SK-N-SH treated with all-trans-retinoic acid at 6 μM for 48 hours (cell line): ENCODE results near the gene COBLL1.

Experiments
- ATAC-seq: fragments of 200-7000 bp; cut with Tn5 transposase; 3 replicates; pipeline ENCODE4 v1.9.1; 2020; ENCODE audit warnings: mild to moderate bottlenecking, moderate library complexity
- ARNTL ChIP-seq: fragments of 450-650 bp; formaldehyde crosslinking; IDR thresholded peaks from 2 replicates; pipeline ENCODE4 v1.5.0; 2020; ENCODE audit warnings: low read depth, mild to moderate bottlenecking, moderate library complexity, borderline replicate concordance
- BACH2 ChIP-seq: fragments of 250-450 bp; sonication (Bioruptor Pico); IDR thresholded peaks from 2 replicates; pipeline ENCODE4 v1.9.0; 2021; ENCODE audit warnings: mild to moderate bottlenecking, borderline replicate concordance
- CSDC2 ChIP-seq: fragments of 250-450 bp; sonication (Bioruptor Pico); IDR thresholded peaks from 2 replicates; pipeline ENCODE4 v1.5.0; 2020; ENCODE audit warnings: mild to moderate bottlenecking, moderate library complexity
- ESRRG ChIP-seq: fragments of 250-450 bp; sonication (Bioruptor Pico); IDR thresholded peaks from 2 replicates; pipeline ENCODE4 v1.6.1; 2021; ENCODE audit warnings: mild to moderate bottlenecking
- GLIS3 ChIP-seq: fragments of 250-450 bp; sonication (Bioruptor Pico); IDR thresholded peaks from 2 replicates; pipeline ENCODE4 v1.5.0; 2020; ENCODE audit warnings: mild to moderate bottlenecking, moderate library complexity
- ISL1 ChIP-seq: fragments of 250-450 bp; sonication (Bioruptor Pico); IDR thresholded peaks from 2 replicates; pipeline ENCODE4 v2.1.2; 2022; ENCODE audit warnings: mild to moderate bottlenecking, moderate library complexity
- OSR1 ChIP-seq: fragments of 250-450 bp; sonication (Bioruptor Pico); IDR thresholded peaks from 2 replicates; pipeline ENCODE4 v1.8.0; 2022; ENCODE audit warnings: moderate library complexity, mild to moderate bottlenecking, inconsistent platforms
- PATZ1 ChIP-seq: fragments of 250-450 bp; sonication (Bioruptor Pico); IDR thresholded peaks from 2 replicates; pipeline ENCODE4 v1.8.0; 2020; ENCODE audit warnings: mild to moderate bottlenecking, moderate library complexity, borderline replicate concordance
- POU6F1 ChIP-seq: fragments of 250-450 bp; sonication (Bioruptor Pico); IDR thresholded peaks from 2 replicates; pipeline ENCODE4 v1.8.0; 2021; ENCODE audit warnings: low read depth, mild to moderate bottlenecking, moderate library complexity, borderline replicate concordance
- PPARA ChIP-seq: fragments of 250-450 bp; sonication (Bioruptor Pico); IDR thresholded peaks from 2 replicates; pipeline ENCODE4 v1.5.0; 2020; ENCODE audit warnings: mild to moderate bottlenecking, borderline replicate concordance
- SNAI2 ChIP-seq: fragments of 250-450 bp; sonication (Bioruptor Pico); IDR thresholded peaks from 2 replicates; pipeline ENCODE4 v1.5.0; 2020; ENCODE audit warnings: mild to moderate bottlenecking, moderate library complexity
- TCF4 ChIP-seq: fragments of 250-450 bp; sonication (Bioruptor Pico); IDR thresholded peaks from 2 replicates; pipeline ENCODE4 v1.8.0; 2021; ENCODE audit warnings: mild to moderate bottlenecking, moderate library complexity, borderline replicate concordance
- ZC3H10 ChIP-seq: fragments of 250-450 bp; sonication (Bioruptor Pico); IDR thresholded peaks from 2 replicates; pipeline ENCODE4 v1.5.1; 2021; ENCODE audit warnings: mild to moderate bottlenecking, moderate library complexity
- ZFP30 ChIP-seq: fragments of 450-650 bp; formaldehyde crosslinking; IDR thresholded peaks from 2 replicates; pipeline ENCODE4 v1.5.0; 2022; ENCODE audit warnings: mild to moderate bottlenecking, moderate library complexity
- ZNF565 ChIP-seq: fragments of 450-650 bp; formaldehyde crosslinking; conservative IDR thresholded peaks from 2 replicates; pipeline ENCODE4 v1.5.0; 2020; ENCODE audit warnings: low read depth, mild to moderate bottlenecking, moderate library complexity
- ZNF70 ChIP-seq: fragments of 450-650 bp; formaldehyde crosslinking; IDR thresholded peaks from 2 replicates; pipeline ENCODE4 v1.5.0; 2020; ENCODE audit warnings: mild to moderate bottlenecking, moderate library complexity
- ZNF8 ChIP-seq: fragments of 450-650 bp; formaldehyde crosslinking; IDR thresholded peaks from 2 replicates; pipeline ENCODE4 v1.5.0; 2020; ENCODE audit warnings: mild to moderate bottlenecking, moderate library complexity
- TF ChIP-seq, protein P1 (sequence below): fragments of 250-450 bp; sonication (Bioruptor Pico); IDR thresholded peaks from 2 replicates; pipeline ENCODE4 v1.5.1; 2021; ENCODE audit warnings: mild to moderate bottlenecking, moderate library complexity
- TF ChIP-seq, protein P2 (sequence below): fragments of 250-450 bp; sonication (Bioruptor Pico); IDR thresholded peaks from 2 replicates; pipeline ENCODE4 v1.5.1; 2020; ENCODE audit warnings: low read depth, mild to moderate bottlenecking, moderate library complexity

COBLL1 gene

DNA sequence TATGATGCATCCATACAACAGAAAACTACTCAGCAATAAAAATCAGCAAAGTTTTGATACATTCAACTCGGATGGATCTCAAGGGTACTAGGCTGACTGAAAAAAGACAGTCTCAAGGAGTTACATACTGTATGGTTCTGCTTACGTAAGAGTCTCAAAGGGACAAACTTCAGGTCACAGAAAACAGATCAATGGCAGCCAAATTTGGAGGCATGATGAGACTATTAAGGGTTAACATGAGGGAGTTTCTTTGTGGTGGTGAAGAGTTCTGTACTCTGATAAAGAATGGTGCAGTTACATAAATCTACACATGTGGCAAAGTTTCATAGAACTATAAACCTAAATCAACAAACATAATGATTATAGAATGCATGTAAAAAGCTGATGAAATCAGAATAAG lies 81.4 kb downstream of the COBLL1 start:
- TF ChIP-seq ESRRG (CRISPR knock-in tag): no peak
- TF ChIP-seq, protein P1, sequence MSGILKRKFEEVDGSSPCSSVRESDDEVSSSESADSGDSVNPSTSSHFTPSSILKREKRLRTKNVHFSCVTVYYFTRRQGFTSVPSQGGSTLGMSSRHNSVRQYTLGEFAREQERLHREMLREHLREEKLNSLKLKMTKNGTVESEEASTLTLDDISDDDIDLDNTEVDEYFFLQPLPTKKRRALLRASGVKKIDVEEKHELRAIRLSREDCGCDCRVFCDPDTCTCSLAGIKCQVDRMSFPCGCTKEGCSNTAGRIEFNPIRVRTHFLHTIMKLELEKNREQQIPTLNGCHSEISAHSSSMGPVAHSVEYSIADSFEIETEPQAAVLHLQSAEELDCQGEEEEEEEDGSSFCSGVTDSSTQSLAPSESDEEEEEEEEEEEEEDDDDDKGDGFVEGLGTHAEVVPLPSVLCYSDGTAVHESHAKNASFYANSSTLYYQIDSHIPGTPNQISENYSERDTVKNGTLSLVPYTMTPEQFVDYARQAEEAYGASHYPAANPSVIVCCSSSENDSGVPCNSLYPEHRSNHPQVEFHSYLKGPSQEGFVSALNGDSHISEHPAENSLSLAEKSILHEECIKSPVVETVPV (CRISPR knock-in tag): no peak
- no peak for TF ChIP-seq PPARA (CRISPR knock-in tag)
- TF ChIP-seq SNAI2: no peak
- TF ChIP-seq ZNF565 (CRISPR knock-in tag): no peak
- no peak for TF ChIP-seq PATZ1
- no peak for TF ChIP-seq POU6F1
- TF ChIP-seq TCF4: no peak
- no peak for TF ChIP-seq GLIS3 (CRISPR knock-in tag)
- no peak for TF ChIP-seq ZFP30 (CRISPR knock-in tag)
- TF ChIP-seq ZNF8 (CRISPR knock-in tag): no peak
- no peak for TF ChIP-seq OSR1 (CRISPR knock-in tag)
- TF ChIP-seq BACH2 (CRISPR knock-in tag): no peak

DNA sequence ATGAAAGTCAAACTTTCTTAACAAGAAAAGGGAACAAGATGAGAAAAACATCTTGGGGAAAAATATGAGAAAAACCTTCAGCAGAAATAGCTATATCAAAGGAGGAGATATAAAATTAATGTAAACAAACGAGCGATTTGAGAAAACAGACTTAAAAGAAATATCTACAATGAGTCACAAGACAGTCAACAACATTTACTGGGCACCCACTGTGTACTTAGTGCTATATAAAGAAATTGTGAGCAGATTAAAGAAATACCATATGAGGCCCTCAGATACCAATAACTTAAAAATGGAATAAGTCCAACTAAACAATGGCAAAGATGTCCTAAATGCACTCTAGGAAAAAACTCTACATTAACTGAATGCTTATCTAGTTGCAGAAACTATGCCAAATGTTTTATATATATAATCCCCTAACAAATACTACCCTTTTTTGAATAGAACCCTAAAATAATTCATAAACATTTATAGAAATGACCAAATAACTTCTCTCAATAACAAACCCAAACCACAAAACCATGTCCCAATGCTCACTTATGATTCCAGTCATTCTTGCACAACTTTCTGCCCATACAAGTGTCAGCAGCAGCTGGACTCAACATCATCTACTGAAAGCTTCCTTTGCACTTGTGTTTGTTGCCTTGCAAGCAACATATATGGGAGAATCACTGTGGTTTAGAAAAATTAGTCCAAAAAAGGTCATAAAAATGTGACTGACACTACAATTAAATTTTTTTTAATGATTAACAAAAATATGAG lies 83.5 kb downstream of the COBLL1 start:
- no peak for TF ChIP-seq PPARA (CRISPR knock-in tag)
- no peak for ATAC-seq

More for the DNA sequence above, 81.4 kb downstream of the COBLL1 start:
- no peak for ATAC-seq

- no peak for TF ChIP-seq BACH2 (CRISPR knock-in tag)
- no peak for TF ChIP-seq ZC3H10
- TF ChIP-seq ZFP30 (CRISPR knock-in tag): no peak
- no peak for TF ChIP-seq TCF4
- no peak for TF ChIP-seq ARNTL (CRISPR knock-in tag)
- ATAC-seq: no peak
Measured at GRCh38 chr2:164756773-164757172, 84.8 kb downstream of the COBLL1 start.

- TF ChIP-seq ZC3H10: no peak
- ATAC-seq: no peak
Measured at GRCh38 chr2:164755952-164756351, 85.7 kb downstream of the COBLL1 start.

GRCh38 chr2:164754157-164755093 lies 87.2 kb downstream of the COBLL1 start:
- TF ChIP-seq BACH2 (CRISPR knock-in tag): no peak
- no peak for TF ChIP-seq CSDC2 (CRISPR knock-in tag)
- no peak for TF ChIP-seq ESRRG (CRISPR knock-in tag)
- TF ChIP-seq GLIS3 (CRISPR knock-in tag): no peak
- no peak for TF ChIP-seq ISL1 (CRISPR knock-in tag)
- TF ChIP-seq ZFP30 (CRISPR knock-in tag): no peak
- no peak for TF ChIP-seq ZNF70 (CRISPR knock-in tag)
- TF ChIP-seq, protein P2, sequence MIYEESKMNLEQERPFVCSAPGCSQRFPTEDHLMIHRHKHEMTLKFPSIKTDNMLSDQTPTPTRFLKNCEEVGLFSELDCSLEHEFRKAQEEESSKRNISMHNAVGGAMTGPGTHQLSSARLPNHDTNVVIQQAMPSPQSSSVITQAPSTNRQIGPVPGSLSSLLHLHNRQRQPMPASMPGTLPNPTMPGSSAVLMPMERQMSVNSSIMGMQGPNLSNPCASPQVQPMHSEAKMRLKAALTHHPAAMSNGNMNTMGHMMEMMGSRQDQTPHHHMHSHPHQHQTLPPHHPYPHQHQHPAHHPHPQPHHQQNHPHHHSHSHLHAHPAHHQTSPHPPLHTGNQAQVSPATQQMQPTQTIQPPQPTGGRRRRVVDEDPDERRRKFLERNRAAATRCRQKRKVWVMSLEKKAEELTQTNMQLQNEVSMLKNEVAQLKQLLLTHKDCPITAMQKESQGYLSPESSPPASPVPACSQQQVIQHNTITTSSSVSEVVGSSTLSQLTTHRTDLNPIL (CRISPR knock-in tag): no peak
- no peak for ATAC-seq
